MCF 10A (cell line): ENCODE measurements around the gene FASTK. TPM values are rescaled to one million over a fixed set of nuclear protein-coding genes. Genes with fewer than 3 reads are reported as not detected.

ENCODE experiments used
- BruUV-seq: library from RNA; stranded (reverse); fragments of 400-500 nt; replicated peaks from 2 replicates; lab custom pipeline; 2021; lab: Mats Ljungman, UMichigan
- CTCF ChIA-PET: fragments of 300-600 bp; sonication (Branson Sonifier 250); formaldehyde crosslinking; extraction: SDS; loops from one replicate; lab custom pipeline; 2021; ENCODE audit warnings: antibody characterized with exemption, inconsistent platforms; lab: Yijun Ruan, JAX
- POLR2A ChIA-PET: fragments of 300-600, 350-650 bp; sonication (Branson Sonifier 250); formaldehyde crosslinking; extraction: SDS; loops from one replicate; lab custom pipeline; 2020; ENCODE audit warnings: antibody characterized with exemption, inconsistent platforms; lab: Yijun Ruan, JAX
- DNase-seq: peaks from one replicate; pipeline ENCODE4 v3.0.0-alpha.2; 2018; ENCODE audit not compliant: unreplicated experiment
- H3K27ac Mint-ChIP-seq: one replicate; pipeline ENCODE4 v1.8.0; 2022; ENCODE audit warnings: mild to moderate bottlenecking, low read depth, mixed read lengths; ENCODE audit not compliant: unreplicated experiment
- H3K27me3 Mint-ChIP-seq: one replicate; pipeline ENCODE4 v1.8.0; 2022; ENCODE audit warnings: mixed read lengths; ENCODE audit not compliant: insufficient read depth, unreplicated experiment
- H3K36me3 Mint-ChIP-seq: one replicate; pipeline ENCODE4 v1.8.0; 2022; ENCODE audit warnings: mild to moderate bottlenecking, moderate library complexity, mixed read lengths; ENCODE audit not compliant: insufficient read depth, unreplicated experiment
- H3K4me1 Mint-ChIP-seq: one replicate; pipeline ENCODE4 v1.8.0; 2022; ENCODE audit warnings: mixed read lengths; ENCODE audit not compliant: insufficient read depth, unreplicated experiment
- H3K4me3 Mint-ChIP-seq: one replicate; pipeline ENCODE4 v1.8.0; 2022; ENCODE audit warnings: mild to moderate bottlenecking, moderate library complexity, mixed read lengths; ENCODE audit not compliant: unreplicated experiment
- H3K9me3 Mint-ChIP-seq: one replicate; pipeline ENCODE4 v1.8.0; 2022; ENCODE audit warnings: mixed read lengths; ENCODE audit not compliant: unreplicated experiment
- intact Hi-C: fragments of 100-400 bp; cut with micrococcal nuclease; formaldehyde crosslinking; loops from 2 replicates; pipeline ENCODE4 v1.14.1; 2022
- total RNA-seq: library from RNA; stranded (reverse); gene quantifications from 2 replicates; pipeline ENCODE4 v1.2.3, GENCODE V29; 2022
- TF ChIP-seq, protein P1 (sequence below): fragments of 200-600 bp; IDR thresholded peaks from one replicate; pipeline ENCODE4 v1.8.0; 2022; ENCODE audit warnings: antibody characterized with exemption, mild to moderate bottlenecking; ENCODE audit not compliant: unreplicated experiment

Gene FASTK
- total RNA-seq, 1 experiment from 2014 or later = 79.3 TPM

DNA sequence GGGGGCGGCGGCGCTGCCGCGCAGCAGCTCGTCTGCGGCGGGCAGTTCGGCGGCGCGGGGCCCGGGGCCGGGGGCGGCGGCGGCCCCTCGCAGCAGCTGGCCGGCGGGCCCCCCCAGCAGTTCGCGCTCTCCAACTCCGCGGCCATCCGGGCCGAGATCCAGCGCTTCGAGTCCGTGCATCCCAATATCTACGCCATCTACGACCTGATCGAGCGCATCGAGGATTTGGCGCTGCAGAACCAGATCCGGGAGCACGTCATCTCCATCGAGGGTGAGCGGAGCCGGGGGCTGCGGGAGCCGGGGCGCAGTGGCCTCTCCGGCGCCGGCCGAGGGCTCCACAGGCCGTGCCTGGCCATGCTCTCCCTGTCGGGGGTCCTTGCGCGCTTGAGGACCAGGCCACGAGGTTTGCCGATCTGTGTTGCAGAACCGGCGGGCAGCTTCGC lies 6.2 kb upstream of the FASTK start:
- POLR2A ChIA-PET = interaction anchor here (1.8 to 10.0 kb wide), 4 partner anchors 24 to 58 kb away, joined by 9 to 151 read pairs (median 71); partner anchors contain the start of genes ABCB8, CDK5 and SLC4A2
- peaks cover 42% of the 10 kb centered on the region for H3K4me1 Mint-ChIP-seq

DNA sequence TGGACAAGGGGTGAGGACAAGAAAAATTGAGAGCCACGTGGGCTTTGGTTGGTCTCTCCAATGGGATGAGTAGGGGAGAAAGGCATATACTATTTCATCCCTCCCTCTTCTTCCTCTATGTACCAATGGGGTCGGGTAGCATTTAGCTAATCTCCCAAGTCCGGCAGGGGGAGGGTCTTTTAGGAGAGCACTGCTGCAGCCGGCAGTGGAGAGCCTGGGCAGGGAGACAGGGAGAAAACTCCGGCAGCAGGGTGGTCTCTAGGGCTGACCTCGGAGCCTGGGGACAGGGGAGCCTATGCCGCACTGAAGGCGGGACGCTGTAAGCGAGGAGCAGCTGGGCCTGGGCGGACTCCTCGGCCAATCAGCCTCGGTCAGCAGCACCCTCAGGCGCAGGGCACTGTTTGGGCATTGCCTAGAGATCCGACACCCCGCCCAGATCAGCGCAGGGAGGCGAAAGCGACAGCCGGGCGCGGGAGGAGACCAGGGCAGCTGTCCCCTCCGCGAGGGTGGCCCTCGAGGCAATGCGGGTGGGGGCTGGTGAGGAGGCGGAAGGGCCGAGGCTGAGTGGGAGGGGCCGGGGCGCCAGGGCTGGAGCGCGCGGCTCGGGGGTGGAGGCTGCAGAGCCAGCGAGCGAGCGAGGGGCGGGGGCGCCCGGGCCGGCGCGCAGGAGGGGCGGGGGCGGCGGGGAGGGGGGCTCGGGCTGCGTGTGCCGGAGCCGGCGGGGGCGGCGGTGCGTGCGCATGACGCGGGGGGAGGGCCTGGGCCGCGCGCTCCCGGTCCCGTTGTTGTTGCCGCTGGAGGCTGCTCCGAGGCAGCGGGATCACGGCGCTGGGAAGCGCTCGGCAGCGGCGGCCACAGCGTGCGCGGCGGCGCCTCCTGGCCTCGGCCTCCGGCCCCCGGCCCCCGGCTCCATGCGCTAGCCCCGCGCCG lies 5.3 kb upstream of the FASTK start, which contains the start of gene AGAP3:
Gene AGAP3, plus strand, starts transcription at position 785 of the 930 bp plus-strand sequence. CDS start 267 bp downstream, outside the sequence.
- intact Hi-C loops = no loop called here
- Mint-ChIP-seq H3K27ac (peak within 1 kb of the TSS; percentile 44), H3K36me3 (peaks cover 15% of the 10 kb centered on the region), H3K4me3 (peak within 1 kb of the TSS; percentile 77), H3K27me3 (no peaks in the 10 kb centered on the region), H3K9me3 (no peaks in the 10 kb centered on the region), H3K4me1 (peaks cover 34% of the 10 kb centered on the region)
- TF ChIP-seq, protein P1, sequence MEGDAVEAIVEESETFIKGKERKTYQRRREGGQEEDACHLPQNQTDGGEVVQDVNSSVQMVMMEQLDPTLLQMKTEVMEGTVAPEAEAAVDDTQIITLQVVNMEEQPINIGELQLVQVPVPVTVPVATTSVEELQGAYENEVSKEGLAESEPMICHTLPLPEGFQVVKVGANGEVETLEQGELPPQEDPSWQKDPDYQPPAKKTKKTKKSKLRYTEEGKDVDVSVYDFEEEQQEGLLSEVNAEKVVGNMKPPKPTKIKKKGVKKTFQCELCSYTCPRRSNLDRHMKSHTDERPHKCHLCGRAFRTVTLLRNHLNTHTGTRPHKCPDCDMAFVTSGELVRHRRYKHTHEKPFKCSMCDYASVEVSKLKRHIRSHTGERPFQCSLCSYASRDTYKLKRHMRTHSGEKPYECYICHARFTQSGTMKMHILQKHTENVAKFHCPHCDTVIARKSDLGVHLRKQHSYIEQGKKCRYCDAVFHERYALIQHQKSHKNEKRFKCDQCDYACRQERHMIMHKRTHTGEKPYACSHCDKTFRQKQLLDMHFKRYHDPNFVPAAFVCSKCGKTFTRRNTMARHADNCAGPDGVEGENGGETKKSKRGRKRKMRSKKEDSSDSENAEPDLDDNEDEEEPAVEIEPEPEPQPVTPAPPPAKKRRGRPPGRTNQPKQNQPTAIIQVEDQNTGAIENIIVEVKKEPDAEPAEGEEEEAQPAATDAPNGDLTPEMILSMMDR = no peak
- CTCF ChIA-PET = interaction anchor here (0.6 to 15.0 kb wide), 6 partner anchors 8 to 1995 kb away, joined by 3 to 315 read pairs (median 6); partner anchors contain the start of gene SLC4A2
- DNase-seq = peak; percentile 73
- POLR2A ChIA-PET = interaction anchor here (0.6 to 10.0 kb wide), 7 partner anchors 12 to 1960 kb away, joined by 3 to 151 read pairs (median 4); partner anchors contain the start of genes ABCB8, CDK5, SLC4A2 and ZNF425
- BruUV-seq = no TSS peak

More for the DNA sequence above, 6.2 kb upstream of the FASTK start:
- Mint-ChIP-seq H3K36me3 (peaks cover 20% of the 10 kb centered on the region), H3K4me3 (peak overlapping the region; percentile 77), H3K27ac (no peak overlapping the region), H3K27me3 (no peaks in the 10 kb centered on the region), H3K9me3 (no peaks in the 10 kb centered on the region)
- intact Hi-C loops = loop anchor here (1.0 kb wide), 1 partner anchor 29 kb away; no protein-coding TSS in a partner anchor
- CTCF ChIA-PET = interaction anchor here (15.0 kb wide), 1 partner anchor 23 kb away, joined by 315 read pairs; no protein-coding TSS in a partner anchor
- no TSS peak for BruUV-seq
- TF ChIP-seq, protein P1 = no peak
- DNase-seq = peak; percentile 45

DNA sequence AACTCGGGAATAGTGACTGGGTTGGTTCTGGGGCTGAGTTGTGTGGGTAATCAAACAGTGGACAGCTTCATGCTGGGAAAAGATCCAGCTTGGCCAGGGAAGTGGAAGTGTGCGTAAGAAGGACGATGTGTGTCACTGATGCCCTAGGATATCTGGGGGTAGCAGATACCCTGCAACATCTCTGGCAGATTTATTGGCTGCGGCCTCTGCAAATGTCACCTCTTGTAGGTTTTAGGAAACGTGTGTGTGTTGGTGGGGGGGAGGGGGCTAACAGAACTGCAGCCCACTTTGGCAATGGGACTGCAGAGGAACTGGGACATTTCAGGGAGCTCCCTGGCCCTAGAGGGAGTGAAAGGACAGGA lies 4.7 kb upstream of the FASTK start:
- DNase-seq = no peak
- H3K27ac Mint-ChIP-seq = peak overlapping the region; percentile 44
- H3K4me3 Mint-ChIP-seq = peak overlapping the region; percentile 77
- H3K36me3 Mint-ChIP-seq = peaks cover 15% of the 10 kb centered on the region
- no TSS peak for BruUV-seq
- TF ChIP-seq, protein P1 = no peak
- ChIA-PET POLR2A (interaction anchor here (0.6 to 10.0 kb wide), 6 partner anchors 12 to 1960 kb away, joined by 3 to 151 read pairs (median 9); partner anchors contain the start of genes ABCB8, CDK5, SLC4A2 and ZNF425), CTCF (interaction anchor here (0.5 to 15.0 kb wide), 6 partner anchors 9 to 1994 kb away, joined by 3 to 315 read pairs (median 5); partner anchors contain the start of gene SLC4A2)
- peaks cover 34% of the 10 kb centered on the region for H3K4me1 Mint-ChIP-seq
- intact Hi-C loops = no loop called here
- no peaks in the 10 kb centered on the region for H3K9me3 Mint-ChIP-seq
- H3K27me3 Mint-ChIP-seq = no peaks in the 10 kb centered on the region

DNA sequence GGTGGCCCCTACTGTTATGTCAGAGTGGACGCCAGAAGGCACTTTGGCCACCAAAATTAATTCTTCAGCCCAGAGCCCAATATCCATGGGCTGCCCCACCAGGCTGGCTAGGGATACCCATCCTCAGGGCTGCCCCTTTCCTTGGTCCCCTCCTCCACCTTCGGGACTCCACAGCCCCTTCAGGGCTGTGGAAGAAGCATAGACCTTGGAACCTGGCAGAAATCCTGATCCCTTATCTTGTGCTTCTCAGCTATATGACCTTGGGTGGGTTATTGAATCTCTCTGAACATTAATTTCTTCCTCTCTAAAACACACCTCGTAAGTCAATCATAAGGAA lies 3.2 kb upstream of the FASTK start:
- TF ChIP-seq, protein P1 = no peak
- Mint-ChIP-seq H3K4me3 (peak overlapping the region; percentile 91), H3K27me3 (no peaks in the 10 kb centered on the region), H3K9me3 (no peaks in the 10 kb centered on the region), H3K27ac (no peak overlapping the region), H3K4me1 (peaks cover 32% of the 10 kb centered on the region), H3K36me3 (peaks cover 15% of the 10 kb centered on the region)
- intact Hi-C loops = no loop called here
- POLR2A ChIA-PET = interaction anchor here (0.7 to 10.0 kb wide), 6 partner anchors 11 to 143 kb away, joined by 3 to 151 read pairs (median 4); partner anchors contain the start of genes ABCB8, CDK5 and SLC4A2
- no peak for DNase-seq
- CTCF ChIA-PET = interaction anchor here (0.6 to 15.0 kb wide), 4 partner anchors 11 to 1336 kb away, joined by 3 to 315 read pairs (median 5); no protein-coding TSS in a partner anchor
- no TSS peak for BruUV-seq
